Measurements from ENCODE around the gene CMC4. TPM values are rescaled to one million over a fixed set of nuclear protein-coding genes. Genes with fewer than 3 reads are reported as not detected.

The CMC4 gene
- total RNA-seq, 4 donors from 2014 or later: 28.0 to 36.3 (median 32.9) TPM

DNA sequence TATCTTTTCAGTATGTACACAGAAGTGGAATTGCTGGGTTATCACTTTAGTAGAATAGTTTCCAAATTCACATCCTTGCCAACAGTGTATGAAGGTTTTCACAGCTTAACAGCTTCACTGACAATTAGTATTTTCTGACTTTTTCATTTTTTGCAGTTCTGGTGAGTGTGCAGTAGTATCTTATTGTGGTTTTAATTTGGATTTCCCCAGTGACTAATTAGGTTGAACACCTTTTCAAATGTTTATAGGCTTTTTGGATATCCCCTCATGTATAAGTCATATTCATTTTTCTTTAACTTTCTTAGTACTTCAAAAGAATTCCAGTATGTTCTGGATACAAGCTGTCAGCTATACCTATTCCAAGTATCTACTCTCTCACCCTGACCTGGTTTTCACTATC lies 37.5 kb upstream of the CMC4 start:
- Histone ChIP-seq H3K27me3 (no peaks in the 10 kb centered on the region), H3K36me3 (peaks cover 0 to 4% (median 0%) of the 10 kb centered on the region in 4 donors), H3K4me3 (no peak overlapping the region), H3K27ac (replicated peaks in 1 of 4) (no peak overlapping the region), H3K9me3 (no peaks in the 10 kb centered on the region), H3K4me1 (no peaks in the 10 kb centered on the region)
- intact Hi-C loops (cut with DNase I): no loop called here
- TF ChIP-seq CTCF (IDR thresholded peaks at IDR 0.05): no peak
- no peak for TF ChIP-seq POLR2AphosphoS5 (IDR thresholded peaks at IDR 0.05)
- no peak for TF ChIP-seq EP300 (IDR thresholded peaks at IDR 0.05)
- no peak for TF ChIP-seq POLR2A (IDR thresholded peaks at IDR 0.05; ENCODE audit: low read depth)
- no peak for DNase-seq (ENCODE audit: extremely low spot score)

DNA sequence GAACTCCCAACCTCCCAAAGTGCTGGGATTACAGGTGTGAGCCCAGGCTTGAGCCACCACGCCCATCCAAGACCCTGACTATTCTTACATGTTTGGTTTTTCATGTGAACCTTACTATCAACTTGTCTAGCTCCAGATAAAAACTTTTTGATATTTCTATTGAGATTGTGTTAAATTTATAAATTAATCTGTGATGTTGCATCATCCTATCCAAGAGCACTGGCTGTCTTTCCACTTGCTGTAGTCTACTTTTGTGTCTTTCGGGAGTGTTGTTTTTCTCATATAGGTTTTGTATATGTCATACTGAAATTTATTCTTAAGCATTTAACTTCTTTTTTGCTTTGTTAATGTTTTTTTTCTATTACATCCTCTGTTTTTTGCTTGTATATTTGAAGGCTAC lies 35.0 kb upstream of the CMC4 start:
- H3K27ac ChIP-seq (replicated peaks in 1 of 4): no peak overlapping the region
- TF ChIP-seq CTCF (IDR thresholded peaks at IDR 0.05) (no peak), POLR2AphosphoS5 (IDR thresholded peaks at IDR 0.05) (no peak)
- peaks cover 0 to 4% (median 0%) of the 10 kb centered on the region in 4 donors for H3K36me3 ChIP-seq
- no peaks in the 10 kb centered on the region for H3K9me3 ChIP-seq
- intact Hi-C loops (cut with DNase I): no loop called here
- no peak for DNase-seq (ENCODE audit: extremely low spot score)
- no peak overlapping the region for H3K4me3 ChIP-seq
- no peaks in the 10 kb centered on the region for H3K4me1 ChIP-seq
- WGBS: 86% methylated on average over 2 of the region's 2 CpGs
- H3K27me3 ChIP-seq: no peaks in the 10 kb centered on the region

GRCh38 chrX:155094468-155095061 lies 23.6 kb upstream of the CMC4 start:
- intact Hi-C loops (cut with DNase I): loop anchor here (10.0 kb wide), 1 partner anchor 120 kb away; the partner anchor contains the start of gene VBP1
- WGBS: 31% methylated on average over 4 of the region's 4 CpGs

DNA sequence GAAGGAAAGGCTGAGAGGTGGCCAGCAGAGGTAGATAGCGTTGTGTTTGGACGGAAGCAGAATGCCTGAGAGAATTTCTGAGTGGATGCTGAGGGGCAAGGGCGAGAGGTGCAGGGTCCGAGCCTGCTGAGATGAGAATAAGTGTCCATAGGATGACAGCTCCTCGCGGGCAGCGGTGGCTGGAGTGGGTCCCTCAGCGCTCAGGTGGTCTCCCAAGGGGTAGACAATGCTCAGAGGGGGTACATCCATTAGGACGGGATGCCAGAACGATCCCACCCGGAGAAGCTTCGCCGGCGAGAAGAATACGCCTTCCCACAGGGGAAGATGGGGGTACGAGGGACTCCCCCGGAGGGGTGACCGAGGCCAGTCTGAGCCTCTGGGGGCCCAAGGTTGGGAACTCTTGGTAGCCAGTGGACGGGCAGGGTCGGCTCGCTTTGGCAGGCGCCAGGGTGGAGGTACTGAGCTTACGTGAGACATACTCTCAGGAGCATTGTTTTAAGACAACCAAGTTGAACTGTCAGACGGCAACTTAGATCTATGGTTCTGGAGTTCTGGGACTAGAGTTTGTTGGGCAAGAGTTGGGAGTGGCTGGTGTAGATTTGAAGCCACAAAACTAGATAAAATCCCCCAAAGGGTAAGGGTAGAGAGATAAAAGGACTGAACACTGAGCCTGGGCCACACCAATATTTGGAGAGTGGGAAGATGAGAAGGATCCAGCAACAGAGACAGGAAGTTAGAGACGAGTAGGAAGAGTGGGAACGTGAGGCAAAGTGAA lies 16.2 kb upstream of the CMC4 start:
- H3K9me3 ChIP-seq: no peaks in the 10 kb centered on the region
- intact Hi-C loops (cut with DNase I): no loop called here
- no peak for TF ChIP-seq POLR2AphosphoS5 (IDR thresholded peaks at IDR 0.05)
- no peak for TF ChIP-seq EP300 (IDR thresholded peaks at IDR 0.05)
- no peak for TF ChIP-seq POLR2A (IDR thresholded peaks at IDR 0.05; ENCODE audit: low read depth)
- H3K36me3 ChIP-seq: peaks cover 0 to 17% (median 8%) of the 10 kb centered on the region in 4 donors
- peak overlapping the region in 1 of 4 donors; percentile 8 for H3K27ac ChIP-seq (replicated peaks in 1 of 4)
- no peaks in the 10 kb centered on the region for H3K27me3 ChIP-seq
- no peak for DNase-seq (ENCODE audit: extremely low spot score)
- 95% methylated on average over 26 of the region's 26 CpGs for WGBS
- no peak overlapping the region for H3K4me3 ChIP-seq
- peaks cover 0 to 17% (median 3%) of the 10 kb centered on the region in 4 donors for H3K4me1 ChIP-seq

More at GRCh38 chrX:155094468-155095061, 23.6 kb upstream of the CMC4 start:
- DNase-seq (ENCODE audit: extremely low spot score): no peak
- TF ChIP-seq POLR2A (IDR thresholded peaks at IDR 0.05; ENCODE audit: low read depth) (no peak), EP300 (IDR thresholded peaks at IDR 0.05) (no peak), CTCF (IDR thresholded peaks at IDR 0.05) (peak; percentile 53 to 62 (median 53)), POLR2AphosphoS5 (IDR thresholded peaks at IDR 0.05) (no peak)
- Histone ChIP-seq H3K4me1 (no peaks in the 10 kb centered on the region), H3K27ac (replicated peaks in 1 of 4) (no peak overlapping the region), H3K36me3 (peaks cover 0 to 15% (median 6%) of the 10 kb centered on the region in 4 donors), H3K27me3 (no peaks in the 10 kb centered on the region), H3K4me3 (no peak overlapping the region), H3K9me3 (no peaks in the 10 kb centered on the region)

GRCh38 chrX:155086202-155086840 lies 15.4 kb upstream of the CMC4 start:
- no peak for DNase-seq (ENCODE audit: extremely low spot score)
- H3K4me3 ChIP-seq: no peak overlapping the region
- WGBS: 78% methylated on average over 23 of the region's 24 CpGs
- peaks cover 0 to 17% (median 3%) of the 10 kb centered on the region in 4 donors for H3K4me1 ChIP-seq
- no peak overlapping the region for H3K27ac ChIP-seq (replicated peaks in 1 of 4)
- TF ChIP-seq POLR2AphosphoS5 (IDR thresholded peaks at IDR 0.05): no peak
- peak; percentile 18 to 47 (median 27) for TF ChIP-seq CTCF (IDR thresholded peaks at IDR 0.05)
- peaks cover 0 to 15% (median 7%) of the 10 kb centered on the region in 4 donors for H3K36me3 ChIP-seq
- no peaks in the 10 kb centered on the region for H3K27me3 ChIP-seq
- intact Hi-C loops (cut with DNase I): no loop called here
- no peaks in the 10 kb centered on the region for H3K9me3 ChIP-seq

All from esophagus muscularis mucosa (tissue), 4 donors.